ENCODE data around the gene ARSG.
"Not testable (repeated sequence)": the region's sequence is repeated elsewhere in the genome, so short reads cannot be mapped to it uniquely, and the experiment has no call there.

Gene ARSG

GRCh38 chr17:68263101-68263681 is 28.1 kb upstream of the ARSG start:
- TF ChIP-seq CTCF (IDR thresholded peaks at IDR 0.05; ENCODE audit: low read length) = peak; percentile 70
- Histone ChIP-seq H3K36me3 (ENCODE audit: insufficient read depth, low read length) (peaks cover 30% of the 10 kb centered on the region), H3K4me1 (ENCODE audit: insufficient read depth, low read length, severe bottlenecking) (peaks cover 41% of the 10 kb centered on the region), H3K27ac (ENCODE audit: low read depth, low read length, poor library complexity, severe bottlenecking) (peak overlapping the region; percentile 77), H3K4me2 (ENCODE audit: low read length) (peak overlapping the region; percentile 53; the same call in 1 of the 2 replicates), H3K9ac (ENCODE audit: low read length) (peak overlapping the region; percentile 9; the same call in 1 of the 2 replicates)
- H3K9me3 ChIP-seq (ENCODE audit: low read length); H3K4me3 ChIP-seq (ENCODE audit: low read depth, low read length, poor library complexity, severe bottlenecking); H3K79me2 ChIP-seq (ENCODE audit: insufficient read depth, low read length); H3F3A ChIP-seq (ENCODE audit: insufficient read depth, low read length); H3K9me2 ChIP-seq (ENCODE audit: low read depth, low read length); H3K27me3 ChIP-seq (ENCODE audit: insufficient read depth, low read length); H4K20me1 ChIP-seq (ENCODE audit: insufficient read depth, low read length); H2AFZ ChIP-seq (ENCODE audit: low read length): not testable (repeated sequence)

DNA sequence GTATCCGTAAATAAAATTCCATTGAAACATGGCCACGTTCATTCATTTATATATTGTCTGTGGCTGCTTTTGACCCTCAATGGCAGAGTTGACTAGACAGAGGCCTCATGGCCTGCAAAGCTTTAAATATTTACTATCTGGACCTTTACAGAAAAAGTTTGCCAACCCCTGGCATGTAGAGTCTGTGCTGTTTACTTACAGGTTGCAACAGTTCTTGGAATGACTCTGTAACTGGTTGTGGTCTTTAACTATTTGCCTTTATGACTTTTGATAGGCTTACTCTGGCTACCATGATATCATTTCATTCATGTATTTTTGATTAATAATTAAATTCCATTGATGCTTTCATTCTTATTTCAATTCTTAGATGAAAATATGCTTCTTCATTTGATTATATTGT is 25.5 kb upstream of the ARSG start:
- peaks cover 49% of the 10 kb centered on the region for H3K36me3 ChIP-seq (ENCODE audit: insufficient read depth, low read length)
- H3K27me3 ChIP-seq (ENCODE audit: insufficient read depth, low read length); H3K9ac ChIP-seq (ENCODE audit: low read length); H2AFZ ChIP-seq (ENCODE audit: low read length); H3K79me2 ChIP-seq (ENCODE audit: insufficient read depth, low read length); H3F3A ChIP-seq (ENCODE audit: insufficient read depth, low read length); H4K20me1 ChIP-seq (ENCODE audit: insufficient read depth, low read length); H3K9me3 ChIP-seq (ENCODE audit: low read length); H3K9me2 ChIP-seq (ENCODE audit: low read depth, low read length); H3K27ac ChIP-seq (ENCODE audit: low read depth, low read length, poor library complexity, severe bottlenecking); H3K4me2 ChIP-seq (ENCODE audit: low read length); H3K4me3 ChIP-seq (ENCODE audit: low read depth, low read length, poor library complexity, severe bottlenecking): not testable (repeated sequence)
- H3K4me1 ChIP-seq (ENCODE audit: insufficient read depth, low read length, severe bottlenecking) = peaks cover 15% of the 10 kb centered on the region

DNA sequence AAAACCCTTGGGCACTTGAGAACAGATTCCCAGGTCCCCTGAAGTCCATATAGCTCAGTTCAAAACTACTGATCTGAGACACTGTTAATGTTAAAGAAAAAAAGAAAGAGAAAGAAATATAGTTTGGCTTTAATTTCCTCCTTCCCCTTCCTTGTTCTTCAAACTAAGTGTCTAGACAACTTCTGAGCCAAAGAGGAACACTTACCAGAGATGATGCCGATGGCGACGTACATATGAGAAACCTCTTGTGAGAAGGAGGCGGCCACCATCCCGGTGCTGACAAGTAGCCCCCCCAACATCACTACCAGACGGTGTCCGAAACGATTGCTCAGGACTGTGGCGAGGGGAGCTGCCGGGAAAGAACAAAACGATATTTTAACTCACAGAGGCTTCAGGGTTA is 17.6 kb upstream of the ARSG start:
- no peaks in the 10 kb centered on the region for H3K27me3 ChIP-seq (ENCODE audit: insufficient read depth, low read length)
- no peak for TF ChIP-seq CTCF (IDR thresholded peaks at IDR 0.05; ENCODE audit: low read length)
- TF ChIP-seq EZH2 (IDR thresholded peaks at IDR 0.05; ENCODE audit: borderline replicate concordance, low read length) = no peak
- H3K9me3 ChIP-seq (ENCODE audit: low read length) = no peaks in the 10 kb centered on the region
- peaks cover 9% of the 10 kb centered on the region for H3K79me2 ChIP-seq (ENCODE audit: insufficient read depth, low read length)
- H3K4me3 ChIP-seq (ENCODE audit: low read depth, low read length, poor library complexity, severe bottlenecking) = no peak overlapping the region
- H3F3A ChIP-seq (ENCODE audit: insufficient read depth, low read length) = no peaks in the 10 kb centered on the region
- H2AFZ ChIP-seq (ENCODE audit: low read length) = no peak overlapping the region
- peaks cover 93% of the 10 kb centered on the region for H3K36me3 ChIP-seq (ENCODE audit: insufficient read depth, low read length)
- H4K20me1 ChIP-seq (ENCODE audit: insufficient read depth, low read length) = no peaks in the 10 kb centered on the region
- no peaks in the 10 kb centered on the region for H3K9me2 ChIP-seq (ENCODE audit: low read depth, low read length)
- H3K4me1 ChIP-seq (ENCODE audit: insufficient read depth, low read length, severe bottlenecking) = no peaks in the 10 kb centered on the region
- no peak overlapping the region for H3K27ac ChIP-seq (ENCODE audit: low read depth, low read length, poor library complexity, severe bottlenecking)
- H3K4me2 ChIP-seq (ENCODE audit: low read length) = no peak overlapping the region
- no peak overlapping the region for H3K9ac ChIP-seq (ENCODE audit: low read length)

- H3K9ac ChIP-seq (ENCODE audit: low read length); H3F3A ChIP-seq (ENCODE audit: insufficient read depth, low read length); H3K27ac ChIP-seq (ENCODE audit: low read depth, low read length, poor library complexity, severe bottlenecking); H4K20me1 ChIP-seq (ENCODE audit: insufficient read depth, low read length); H3K27me3 ChIP-seq (ENCODE audit: insufficient read depth, low read length); H2AFZ ChIP-seq (ENCODE audit: low read length); H3K4me1 ChIP-seq (ENCODE audit: insufficient read depth, low read length, severe bottlenecking); H3K4me3 ChIP-seq (ENCODE audit: low read depth, low read length, poor library complexity, severe bottlenecking); H3K4me2 ChIP-seq (ENCODE audit: low read length); H3K9me2 ChIP-seq (ENCODE audit: low read depth, low read length); H3K9me3 ChIP-seq (ENCODE audit: low read length): not testable (repeated sequence)
- H3K36me3 ChIP-seq (ENCODE audit: insufficient read depth, low read length) = peaks cover 98% of the 10 kb centered on the region
- H3K79me2 ChIP-seq (ENCODE audit: insufficient read depth, low read length) = peaks cover 34% of the 10 kb centered on the region
These were observed 15.0 kb upstream of the ARSG start for GRCh38 chr17:68276339-68276738.

Data from OCI-LY1 (cell line).